IPS DF 19.7 (cell line): ENCODE results near the gene CLGN.
A peak's percentile ranks its signal among the peaks of the same experiment; 100 is the strongest.

ENCODE experiments used
- DNase-seq: peaks from one replicate; pipeline ENCODE4 v3.0.0-alpha.2; 2013; ENCODE audit warnings: low read depth, low spot score

The CLGN gene

DNA sequence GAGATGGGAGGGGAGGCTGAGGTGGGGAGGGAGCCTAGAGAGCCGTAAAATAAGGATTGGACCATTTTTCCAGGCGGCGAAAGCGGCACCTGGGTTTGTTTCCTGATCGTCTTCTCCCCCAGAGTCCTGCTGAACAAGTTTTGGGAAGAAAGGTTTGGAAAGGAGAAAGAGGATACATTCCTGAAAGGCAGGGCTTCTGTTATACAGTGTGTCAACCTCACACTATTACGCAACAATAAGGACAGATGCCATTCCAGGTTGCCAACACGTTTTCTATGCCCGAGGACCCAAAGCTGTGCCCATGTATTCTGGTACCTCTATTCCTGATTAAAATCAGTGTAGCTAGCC lies 53.3 kb downstream of the CLGN start:
- no peak for DNase-seq

DNA sequence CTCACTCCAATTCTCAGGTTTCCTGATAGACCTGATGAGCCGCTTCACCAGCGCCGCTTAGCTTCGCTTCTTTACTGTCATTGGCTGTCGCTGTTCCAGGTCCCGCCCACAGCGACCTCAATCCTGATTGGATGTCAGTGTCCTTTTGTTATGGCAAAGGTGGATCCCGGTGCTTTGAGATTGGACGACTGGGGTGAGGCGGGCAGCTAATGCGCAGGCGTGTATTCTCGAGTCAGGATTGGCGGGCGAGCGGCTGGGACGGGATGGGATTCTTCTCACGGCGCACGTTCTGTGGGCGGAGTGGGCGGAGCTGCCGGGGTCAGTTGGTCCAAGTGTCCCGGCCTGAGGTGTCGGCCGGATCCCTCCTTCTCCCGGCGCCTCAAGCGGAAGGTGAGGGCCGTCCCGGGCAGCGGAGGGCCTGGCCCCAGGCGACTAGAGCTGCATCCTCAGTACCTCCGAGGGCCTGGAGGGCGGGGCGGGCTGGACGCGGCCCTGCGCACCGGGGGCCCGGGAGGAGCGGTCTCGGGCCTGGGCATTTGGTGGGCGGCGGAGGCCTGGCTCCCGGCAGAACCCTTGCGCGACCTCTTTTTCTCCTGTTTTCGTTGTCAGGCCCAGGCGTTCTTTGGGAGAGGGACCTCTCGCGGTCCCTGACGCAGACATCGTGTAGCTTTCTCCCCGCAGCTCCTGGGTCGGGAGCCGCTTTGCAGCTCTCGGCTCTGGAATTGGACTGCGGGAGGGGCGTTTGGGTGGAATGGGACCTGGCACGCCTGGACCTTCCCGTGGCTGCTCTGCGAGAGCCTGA lies 53.9 kb downstream of the CLGN start, which contains the start of gene SCOC:
SCOC (plus strand) TSS at position 319 of the 802 bp plus-strand sequence. CDS start 5,525 bp downstream, outside the sequence.
- DNase-seq: peak; percentile 98

DNA sequence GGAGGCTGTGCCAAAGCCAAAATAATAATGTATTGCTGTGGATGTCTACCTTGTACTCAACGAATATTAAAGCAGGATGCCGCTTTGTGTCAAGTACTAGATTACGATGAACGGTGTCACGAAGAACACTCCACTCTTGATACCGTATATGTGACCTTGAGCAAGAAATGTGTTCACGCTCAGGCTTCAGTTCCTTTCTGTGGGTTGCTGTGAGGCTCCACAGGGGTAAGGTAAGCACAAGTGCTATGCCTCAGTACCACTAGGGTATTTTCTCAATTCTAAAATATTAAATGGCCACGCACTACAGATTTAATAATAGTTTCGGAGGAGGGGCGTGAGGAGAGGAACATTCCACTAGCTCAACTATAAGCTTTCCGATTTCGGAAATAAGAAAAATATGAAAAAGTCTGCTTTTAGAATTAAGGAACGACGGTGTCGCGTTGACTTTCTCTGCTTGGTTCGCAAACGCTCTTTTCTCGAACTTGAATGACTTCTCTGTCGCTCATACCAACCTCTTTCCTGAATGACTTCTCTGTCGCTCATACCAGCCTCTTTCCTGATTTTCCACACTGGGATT lies 54.6 kb downstream of the CLGN start:
- DNase-seq: no peak

DNA sequence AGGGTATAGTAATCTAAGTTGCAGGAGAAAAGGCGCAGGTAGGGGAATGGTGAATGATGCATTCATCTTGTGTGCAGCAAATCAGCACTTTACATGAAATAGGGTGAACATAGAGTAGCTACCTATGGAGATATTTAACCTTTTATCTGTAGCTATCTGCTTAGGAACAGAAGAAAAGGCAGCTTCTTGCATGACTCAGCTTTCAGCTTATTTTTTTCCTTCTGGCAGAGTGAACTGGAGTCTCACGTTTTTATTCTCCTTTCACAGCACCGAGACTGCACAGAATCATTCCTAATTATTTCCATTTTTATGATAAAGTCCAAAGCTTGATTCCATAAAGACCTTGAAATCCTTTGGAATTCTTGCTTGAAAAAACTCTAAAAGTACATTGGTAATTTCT lies 58.8 kb downstream of the CLGN start:
- no peak for DNase-seq

DNA sequence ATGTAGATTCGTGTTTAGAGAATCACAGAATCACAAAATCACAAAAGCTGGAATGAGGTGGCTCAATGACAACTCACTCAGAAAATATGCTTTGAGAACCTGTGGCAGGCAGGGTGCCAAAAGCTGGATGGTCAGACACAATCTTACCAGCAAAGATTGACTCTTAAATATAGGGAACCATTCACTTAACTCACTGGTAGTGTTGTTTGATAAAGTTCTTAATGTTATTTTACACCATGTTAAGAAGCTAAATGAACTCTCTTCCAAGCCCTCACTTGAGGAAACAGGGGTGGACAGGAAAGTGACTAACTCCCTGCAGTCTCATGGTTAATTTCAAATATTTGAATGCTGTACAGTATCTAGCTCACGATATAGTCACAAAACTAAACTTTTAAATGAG lies 59.7 kb downstream of the CLGN start:
- no peak for DNase-seq

DNA sequence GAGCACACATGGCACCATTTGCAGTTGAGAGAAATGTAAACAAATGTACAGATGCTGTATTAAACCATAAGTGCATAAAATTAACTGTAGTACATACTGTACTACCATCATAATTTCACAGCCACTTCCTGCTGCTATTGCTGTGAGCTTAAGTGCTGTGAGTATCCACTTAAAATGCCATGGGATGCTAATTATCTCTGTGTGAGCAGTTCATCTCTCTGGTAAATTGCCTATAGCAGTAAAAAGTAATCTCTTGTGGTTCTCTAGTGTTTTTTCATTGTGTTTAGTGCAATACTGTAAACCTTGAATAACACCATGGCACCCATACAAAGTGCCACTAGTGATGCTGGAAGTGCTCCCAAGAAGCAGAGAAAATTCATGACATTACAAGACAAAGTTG lies 63.9 kb downstream of the CLGN start:
- DNase-seq: no peak

DNA sequence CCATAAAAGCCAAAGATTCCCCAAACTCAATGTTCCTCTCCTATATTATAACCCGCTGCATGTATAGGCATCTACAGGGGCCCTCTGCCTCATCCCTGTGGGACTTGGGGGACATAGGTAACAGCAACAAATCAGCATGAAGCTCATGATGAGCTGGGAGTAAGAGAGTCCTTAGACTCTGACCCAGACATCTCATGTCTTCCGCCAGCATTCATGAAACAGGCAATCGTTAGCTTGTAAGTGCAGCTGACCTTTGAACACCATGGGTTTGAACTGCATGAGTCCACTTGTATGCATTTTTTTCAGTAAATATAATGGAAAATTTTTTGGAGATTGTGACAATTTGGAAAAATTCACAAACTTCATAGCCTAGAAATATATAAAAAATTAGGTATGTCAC lies 64.4 kb downstream of the CLGN start:
- no peak for DNase-seq

DNA sequence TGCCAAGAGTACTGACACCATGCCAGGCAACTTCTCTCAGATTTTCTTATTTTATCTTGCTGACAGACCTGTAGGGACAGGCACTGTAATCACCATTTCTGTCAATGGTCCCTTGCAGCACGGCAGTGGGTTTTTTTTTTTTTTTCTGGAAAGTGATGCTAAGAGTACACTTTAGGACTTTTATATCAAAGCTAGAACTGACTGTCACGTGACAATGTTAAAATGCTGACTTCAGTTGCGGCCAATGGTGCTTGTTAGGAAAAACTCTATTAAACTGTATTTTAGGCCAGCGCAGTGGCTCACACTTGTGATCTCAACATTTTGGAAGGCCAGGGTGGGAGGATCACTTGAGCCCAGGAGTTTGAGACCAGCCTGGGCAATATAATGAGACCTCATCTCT lies 66.3 kb downstream of the CLGN start:
- DNase-seq: no peak

DNA sequence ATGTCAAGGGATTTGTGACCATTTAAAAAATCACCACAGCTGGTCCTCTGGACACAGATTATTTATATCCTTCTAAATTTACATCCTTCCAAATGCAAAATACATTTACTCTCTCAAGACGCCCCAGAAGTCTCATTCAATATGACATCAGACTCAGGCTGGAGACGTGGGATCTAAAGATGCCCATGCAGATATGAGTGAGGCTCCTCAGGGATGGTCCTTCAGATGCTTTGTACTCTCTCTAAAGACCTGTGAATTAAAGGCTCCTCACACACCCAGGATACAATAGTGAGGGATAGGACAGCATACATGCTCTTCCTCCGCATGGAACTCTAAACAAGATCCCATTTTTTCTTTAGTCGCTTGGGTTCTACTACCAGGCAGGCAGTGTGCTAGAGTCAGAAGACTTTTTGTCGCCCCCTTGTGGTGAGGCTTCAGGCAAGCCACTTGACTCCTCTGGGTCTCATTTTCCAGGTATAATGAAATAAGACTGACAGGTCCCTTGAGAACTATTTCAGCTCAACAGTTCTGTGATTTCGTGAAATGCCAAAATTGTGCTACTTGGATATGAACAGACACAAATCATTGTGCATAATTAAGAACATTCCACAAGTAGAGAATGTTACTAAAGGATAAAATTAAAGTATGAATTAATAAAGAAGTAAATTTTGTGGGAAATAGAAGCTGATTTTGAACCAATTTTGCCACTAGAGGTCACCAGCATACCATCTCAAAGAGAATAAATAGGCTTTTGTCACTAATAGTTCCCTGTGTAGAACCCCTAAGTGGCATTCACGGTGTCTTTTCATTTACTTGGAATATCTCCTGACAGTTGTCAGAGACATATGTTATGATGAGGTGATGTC lies 67.7 kb downstream of the CLGN start:
- DNase-seq: no peak

DNA sequence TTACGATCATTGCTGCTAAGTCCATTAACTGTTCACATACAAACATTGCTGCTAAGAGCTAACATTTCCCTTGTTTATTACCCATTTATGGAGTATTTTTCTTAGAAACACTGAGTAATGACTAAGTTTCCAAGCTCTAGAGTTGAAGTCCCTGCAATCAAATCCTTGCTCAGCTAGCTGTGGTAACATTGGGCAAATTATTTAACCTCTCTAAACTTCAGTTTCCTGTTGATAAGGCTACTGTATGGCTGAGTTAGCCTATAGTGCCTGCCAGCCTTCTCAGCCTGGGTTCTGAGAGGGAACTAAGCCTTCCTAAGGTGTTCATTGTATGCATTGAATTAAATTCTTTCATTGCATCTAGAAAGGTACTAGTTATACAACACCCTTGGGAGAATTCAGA lies 69.2 kb downstream of the CLGN start:
- DNase-seq: no peak

DNA sequence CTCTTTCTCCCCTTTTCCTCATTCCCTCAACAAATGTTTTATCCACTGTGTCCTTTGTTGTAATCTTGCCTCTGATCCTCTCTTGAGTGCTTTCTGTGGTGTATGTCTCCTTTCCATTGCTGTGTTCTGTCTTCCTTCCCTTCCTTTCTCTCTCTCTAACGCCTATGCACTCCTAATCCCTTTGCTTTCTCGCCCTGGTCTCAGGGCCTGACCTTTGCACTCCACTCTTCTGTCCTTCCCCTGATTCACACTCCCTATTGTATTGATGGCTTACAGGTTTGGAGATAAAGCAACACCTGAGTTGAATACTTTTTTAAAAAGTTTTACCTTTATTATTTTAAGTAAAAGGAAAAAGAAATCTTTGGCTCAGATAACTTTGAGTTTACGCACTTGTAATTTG lies 69.6 kb downstream of the CLGN start:
- no peak for DNase-seq

DNA sequence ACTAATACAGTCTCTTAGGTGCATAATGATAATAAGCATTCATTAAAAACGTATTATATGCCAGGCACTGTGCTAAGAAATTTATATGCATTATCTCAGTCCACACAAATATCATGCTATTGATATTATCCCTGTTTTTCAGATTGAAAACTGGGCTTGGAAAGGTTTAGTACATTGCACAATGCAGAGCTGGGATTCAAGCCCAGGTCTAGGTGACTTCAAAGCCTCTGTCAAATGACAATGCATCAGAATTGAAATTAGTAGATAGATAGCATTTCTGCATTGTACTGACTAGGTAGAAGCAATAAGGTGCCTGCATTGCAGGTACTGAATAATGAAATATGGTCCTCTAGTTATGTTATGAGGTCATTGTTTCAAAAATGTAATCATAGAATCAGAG lies 72.2 kb downstream of the CLGN start:
- no peak for DNase-seq

DNA sequence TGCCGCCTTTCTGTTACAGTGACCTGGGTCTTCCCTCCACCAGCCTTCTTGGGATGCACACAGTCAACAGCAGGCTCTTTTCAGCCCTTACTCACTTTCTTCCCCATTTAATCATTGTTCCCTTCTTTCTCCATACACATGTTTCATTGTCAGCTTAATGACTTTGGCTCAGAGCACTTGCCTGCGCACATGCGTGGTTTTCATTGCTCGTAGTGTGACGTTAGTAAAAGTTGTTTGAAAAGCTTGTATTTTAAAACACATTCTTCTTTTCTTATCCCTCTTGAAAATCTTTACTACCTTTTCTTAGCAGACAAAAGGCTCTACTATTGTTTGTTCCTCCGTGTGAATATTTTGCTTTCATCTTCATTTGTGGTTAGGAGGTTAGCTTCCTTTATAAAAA lies 73.7 kb downstream of the CLGN start:
- DNase-seq: no peak

DNA sequence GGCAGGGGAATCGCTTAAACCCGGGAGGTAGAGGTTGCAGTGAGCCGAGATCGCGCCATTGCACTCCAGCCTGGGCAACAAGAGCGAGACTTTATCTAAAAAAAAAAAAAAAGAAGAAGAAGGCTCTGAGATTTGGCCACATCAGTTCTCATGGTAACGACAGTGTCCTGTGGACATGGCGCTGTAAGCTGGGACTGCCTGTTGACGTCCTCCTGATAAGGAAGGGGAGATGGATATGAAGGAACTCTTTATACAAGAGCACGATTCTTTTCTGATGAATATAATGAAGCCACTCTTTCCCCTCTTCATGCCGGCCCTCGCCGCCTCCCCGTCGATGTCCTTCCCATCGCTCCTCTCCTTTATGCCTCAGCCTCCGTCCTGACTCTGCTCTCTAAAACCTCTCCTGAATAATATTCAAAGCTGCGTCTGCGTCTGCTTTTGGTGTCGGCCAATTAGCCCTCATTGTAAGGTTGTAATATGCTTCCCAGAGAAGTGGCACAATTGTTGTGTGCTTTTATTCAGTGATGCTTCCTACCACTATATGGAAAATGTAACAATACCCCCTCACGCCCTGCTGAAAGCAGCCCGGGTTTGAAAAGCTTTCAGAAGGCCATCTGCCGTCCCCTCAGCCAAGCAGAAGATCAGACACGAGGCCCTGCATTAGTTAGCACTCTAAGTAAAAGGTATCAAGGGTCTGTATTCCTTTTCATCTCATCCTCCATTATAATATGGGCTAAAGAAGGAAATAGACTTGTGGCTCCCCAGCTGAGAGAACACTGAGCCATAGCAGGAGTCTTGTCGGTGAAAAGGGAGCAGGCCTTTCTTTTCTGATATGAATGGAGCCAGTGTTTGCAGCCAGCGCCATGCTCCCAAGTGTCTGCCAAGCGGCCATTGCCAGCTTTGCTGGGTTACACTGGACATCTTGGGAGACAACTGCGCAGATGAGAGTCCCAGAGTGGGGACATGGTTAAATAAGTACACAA lies 76.1 kb downstream of the CLGN start:
- no peak for DNase-seq

DNA sequence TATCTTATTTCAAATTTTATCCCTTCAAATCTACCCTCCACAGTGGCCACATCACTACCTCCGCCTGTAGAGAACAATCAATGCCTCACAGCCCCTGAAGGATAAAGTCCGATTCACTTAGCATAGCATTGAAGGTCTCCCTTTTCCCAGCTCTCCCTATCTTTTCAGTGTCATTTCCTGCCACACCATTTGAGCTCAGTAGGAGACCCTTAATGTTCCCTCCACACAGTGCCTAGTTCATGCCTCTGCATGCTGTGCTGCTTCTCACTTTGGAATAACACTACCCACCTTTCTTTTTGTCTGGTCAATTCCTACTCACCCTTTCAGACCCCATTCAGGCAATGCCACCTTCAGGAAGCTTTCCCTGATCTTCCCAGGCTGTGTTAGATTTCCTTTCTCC lies 77.6 kb downstream of the CLGN start:
- no peak for DNase-seq

DNA sequence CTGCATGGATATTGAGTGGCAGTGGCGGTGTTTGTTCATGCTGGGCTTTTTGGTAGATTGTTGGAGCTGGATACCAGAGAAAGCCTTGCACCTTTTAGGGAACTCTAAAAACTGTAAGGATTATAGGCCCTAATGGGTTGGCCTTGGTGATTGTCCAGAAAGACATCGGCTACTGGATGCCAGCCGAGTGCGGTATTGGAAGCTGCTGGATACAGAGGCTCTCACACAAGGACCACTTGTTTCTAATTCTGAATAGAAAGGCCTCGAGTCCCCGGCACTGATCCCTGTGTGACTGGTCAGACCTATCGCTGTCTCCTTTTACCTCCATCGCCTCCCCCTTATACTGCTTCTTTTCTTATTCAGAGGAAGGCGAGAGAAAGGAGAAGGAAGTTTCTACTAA lies 81.3 kb downstream of the CLGN start:
- DNase-seq: no peak

DNA sequence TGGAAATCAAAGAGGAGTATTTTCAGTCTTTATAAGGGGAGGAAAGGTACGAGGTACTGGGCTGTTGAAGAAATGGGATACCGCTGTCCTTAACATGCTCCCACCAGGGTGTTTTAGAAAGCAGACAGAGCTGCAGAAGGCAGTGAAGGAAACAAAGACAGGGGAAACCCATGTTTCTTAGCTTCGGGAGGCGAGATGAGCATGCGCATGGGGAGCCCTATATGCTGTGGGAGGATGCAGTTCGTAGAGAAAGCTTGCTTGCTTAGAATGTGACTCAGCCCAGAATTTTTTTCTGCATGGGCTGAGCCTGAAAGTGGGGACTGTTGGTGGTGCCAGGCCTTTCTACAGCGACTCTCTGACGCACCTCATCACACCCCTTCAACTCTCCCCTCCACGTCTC lies 82.8 kb downstream of the CLGN start:
- no peak for DNase-seq

DNA sequence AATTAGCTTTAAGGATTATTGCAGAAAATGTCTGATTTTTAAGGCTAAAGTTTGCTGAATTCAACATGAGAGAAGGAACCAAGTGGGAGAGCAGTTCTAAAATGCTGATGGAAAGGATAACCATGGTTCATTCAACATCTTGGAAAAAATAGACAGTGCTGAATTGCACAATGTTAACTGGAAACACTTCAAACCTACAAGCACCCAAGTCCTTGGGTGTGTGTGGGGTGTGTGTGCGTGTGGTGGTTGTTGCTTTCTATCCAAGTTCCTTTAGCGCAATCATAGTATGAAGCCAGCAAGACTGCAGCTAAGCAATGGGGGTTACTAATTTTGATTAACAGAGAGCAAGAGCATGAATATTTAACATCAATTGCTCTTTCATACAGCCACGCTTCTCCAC lies 83.3 kb downstream of the CLGN start:
- no peak for DNase-seq

DNA sequence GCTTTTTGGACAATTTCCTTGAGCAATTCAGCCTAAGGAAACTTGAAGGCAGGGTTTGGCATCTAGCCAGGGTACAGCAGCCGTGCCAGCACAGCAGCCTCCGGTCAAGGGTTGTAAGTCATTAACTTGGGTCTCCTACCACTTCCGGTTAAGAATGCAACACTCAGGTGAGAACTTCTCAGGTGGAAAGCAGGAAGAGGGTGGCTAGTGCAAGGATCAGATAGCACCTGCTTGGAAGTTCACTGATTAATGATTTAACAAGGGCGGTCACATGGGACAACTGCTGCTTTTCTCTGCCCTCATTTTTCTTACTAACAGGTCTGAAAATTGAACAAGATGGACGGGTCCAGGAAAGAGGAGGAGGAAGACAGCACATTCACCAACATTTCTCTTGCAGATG lies 84.1 kb downstream of the CLGN start:
- DNase-seq: no peak

DNA sequence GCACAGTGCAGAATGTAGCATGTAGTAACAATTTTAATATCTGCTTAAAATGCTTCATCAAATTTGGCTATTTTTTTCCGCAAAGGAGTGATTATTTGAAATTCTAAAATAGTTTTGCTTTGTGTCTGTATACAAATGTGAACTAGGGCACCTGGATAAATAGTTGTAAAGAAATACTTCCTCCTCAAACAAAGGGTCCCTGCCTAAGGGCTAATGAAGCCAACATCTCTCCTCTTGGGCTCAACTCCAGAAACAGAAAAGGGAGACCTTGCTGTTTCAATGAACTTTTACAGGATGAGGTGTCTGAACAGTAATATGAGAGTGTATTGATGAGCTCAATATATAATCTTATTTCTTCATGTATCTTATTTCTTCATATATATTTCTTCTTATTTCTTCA lies 84.8 kb downstream of the CLGN start:
- no peak for DNase-seq
